Endothelial cell of umbilical vein (primary cell): ENCODE results near the gene PRMT2. TPM values are rescaled to one million over a fixed set of nuclear protein-coding genes. Genes with fewer than 3 reads are reported as not detected.
"Not testable (repeated sequence)": the region's sequence is repeated elsewhere in the genome, so short reads cannot be mapped to it uniquely, and the experiment has no call there.

Experiments
- BruUV-seq: library from RNA; stranded (reverse); fragments of 400-500 nt; replicated peaks from 2 replicates; lab custom pipeline; 2021; lab: Mats Ljungman, UMichigan
- CTCF ChIA-PET: fragments of 300-600, 350-600 bp; sonication (Branson Sonifier 250); formaldehyde crosslinking; loops from one replicate; lab custom pipeline; 2021; ENCODE audit warnings: antibody characterized with exemption, inconsistent platforms; lab: Charles Lee
- POLR2A ChIA-PET: fragments of 300-600, 350-600 bp; sonication (Branson Sonifier 250); formaldehyde crosslinking; loops from one replicate; lab custom pipeline; 2021; ENCODE audit warnings: antibody characterized with exemption, inconsistent platforms; lab: Charles Lee
- DNase-seq: peaks from one replicate; pipeline ENCODE4 v3.0.0-alpha.2; 2011; ENCODE audit warnings: low read depth, low spot score
- FAIRE-seq: peaks from 2 replicates; lab custom pipeline; 2011; peaks lifted over from hg19 to GRCh38; lab: Jason Lieb, UNC
- H2AFZ ChIP-seq: 2 replicates; pipeline ENCODE4 v1.6.0; 2012; ENCODE audit warnings: low read depth, low read length, control low read depth, inconsistent platforms
- H3K27ac ChIP-seq: 2 replicates; pipeline ENCODE4 v1.5.1; 2011; ENCODE audit warnings: low read depth, mild to moderate bottlenecking, control low read depth, low read length, moderate library complexity; ENCODE audit not compliant: insufficient read depth
- H3K27me3 ChIP-seq, 2 experiments: 2 replicates each; pipeline versions ENCODE4 v1.6.0 to v1.6.1; 2011; ENCODE audit warnings: low read length in 2 of 2, mixed read lengths in 1 of 2; ENCODE audit not compliant: control insufficient read depth in 2 of 2, insufficient read depth in 2 of 2
- H3K36me3 ChIP-seq, 2 experiments: 2 replicates in 1 of 2; 3 replicates in 1 of 2; pipeline ENCODE4 v1.5.1; 2011; ENCODE audit warnings: low read length in 2 of 2, mild to moderate bottlenecking in 1 of 2, moderate library complexity in 1 of 2; ENCODE audit not compliant: control insufficient read depth in 2 of 2, insufficient read depth in 2 of 2; ENCODE audit errors: extremely low read depth in 1 of 2
- H3K4me1 ChIP-seq: 3 replicates; pipeline ENCODE4 v1.5.1; 2011; ENCODE audit warnings: mild to moderate bottlenecking, low read length; ENCODE audit not compliant: control insufficient read depth, insufficient read depth; ENCODE audit errors: extremely low read depth
- H3K4me2 ChIP-seq: 2 replicates; pipeline ENCODE4 v1.6.1; 2011; ENCODE audit warnings: low read length, control low read depth, mixed read lengths; ENCODE audit not compliant: insufficient read depth
- H3K4me3 ChIP-seq, 3 experiments: fragments of 200-600 bp in 1 of 3; sonication (generic), shearing (Covaris generic) in 1 of 3; replicated peaks in 1 of 3; 2 replicates each; pipeline ENCODE4 v1.5.1; 2011 to 2016; ENCODE audit warnings: control low read depth in 3 of 3, low read length in 3 of 3, mild to moderate bottlenecking in 2 of 3, inconsistent platforms in 1 of 3, low read depth in 1 of 3, moderate library complexity in 1 of 3; ENCODE audit not compliant: insufficient read depth in 1 of 3
- H3K79me2 ChIP-seq: 2 replicates; pipeline ENCODE4 v1.6.0; 2012; ENCODE audit warnings: low read length, inconsistent platforms; ENCODE audit not compliant: control insufficient read depth, insufficient read depth
- H3K9ac ChIP-seq: replicated peaks from 2 replicates; pipeline ENCODE3; 2011; ENCODE audit warnings: low read length, control low read depth; ENCODE audit not compliant: insufficient read depth; ENCODE audit errors: extremely low read depth
- H3K9me1 ChIP-seq: replicated peaks from 3 replicates; pipeline ENCODE4 v1.6.0; 2011; ENCODE audit warnings: mild to moderate bottlenecking, low read length; ENCODE audit not compliant: control insufficient read depth, insufficient read depth; ENCODE audit errors: extremely low read depth
- H3K9me3 ChIP-seq: replicated peaks from 2 replicates; pipeline ENCODE4 v1.5.1; 2012; ENCODE audit warnings: low read length, inconsistent platforms; ENCODE audit not compliant: control insufficient read depth, insufficient read depth
- H4K20me1 ChIP-seq: replicated peaks from 2 replicates; pipeline ENCODE3; 2011; ENCODE audit warnings: mild to moderate bottlenecking, low read length; ENCODE audit not compliant: control insufficient read depth, insufficient read depth; ENCODE audit errors: extremely low read depth
- EZH2 ChIP-seq: IDR thresholded peaks from 2 replicates; pipeline ENCODE4 v1.6.1; 2012; ENCODE audit warnings: borderline replicate concordance, low read depth, mild to moderate bottlenecking, moderate library complexity, low read length, inconsistent platforms; ENCODE audit not compliant: severe bottlenecking
- FOS ChIP-seq: IDR thresholded peaks from 2 replicates; pipeline ENCODE4 v1.6.1; 2011; ENCODE audit warnings: mild to moderate bottlenecking, low read length, moderate library complexity, borderline replicate concordance; ENCODE audit not compliant: insufficient read depth
- JUN ChIP-seq: IDR thresholded peaks from 2 replicates; pipeline ENCODE4 v1.6.1; 2011; ENCODE audit warnings: borderline replicate concordance, low read depth; ENCODE audit not compliant: insufficient read length, insufficient read depth
- MYC ChIP-seq: IDR thresholded peaks from one replicate; pipeline ENCODE4 v1.6.1; 2011; ENCODE audit warnings: mild to moderate bottlenecking, low read depth, low read length
- POLR2A ChIP-seq: IDR thresholded peaks from 2 replicates; pipeline ENCODE4 v1.6.1; 2012; ENCODE audit warnings: low read depth, mild to moderate bottlenecking, control low read depth, low read length
- POLR2AphosphoS5 ChIP-seq: IDR thresholded peaks from 2 replicates; pipeline ENCODE4 v1.6.1; 2012; ENCODE audit warnings: low read depth, mild to moderate bottlenecking, control low read depth, low read length, moderate library complexity; ENCODE audit not compliant: insufficient read depth
- dilution Hi-C: fragments of 300-500 bp; cut with MboI; formaldehyde crosslinking; loops from one replicate; pipeline ENCODE4 v1.15.0; 2019; ENCODE audit warnings: low sequenced_read_pairs; ENCODE audit not compliant: extremely low pct_ligation_motif_present
- intact Hi-C: fragments of 100-400 bp; cut with micrococcal nuclease; formaldehyde crosslinking; loops from one replicate; pipeline ENCODE4 v1.10.0; 2022
- polyA plus RNA-seq, 4 experiments: library from polyadenylated mRNA; depleted of rRNA in 3 of 4; stranded (reverse) in 3 of 4; unstranded in 1 of 4; fragments of >200 nt; gene quantifications; 2 replicates each; pipeline versions ENCODE4 v1.2.1 to v1.2.3, GENCODE V29; 2011 to 2012; ENCODE audit warnings: missing spikeins in 1 of 4
- total RNA-seq: library from RNA; stranded (reverse); gene quantifications from 2 replicates; pipeline ENCODE4 v1.2.3, GENCODE V29; 2021

The PRMT2 gene
- total and polyA plus RNA-seq, 2 donors (not counting 3 experiments of a cell fraction or from before 2014, with no cell fraction given) = 125 to 193 TPM

- no peak overlapping the region for H3K27ac ChIP-seq
- no TSS peak for BruUV-seq
- no peak overlapping the region for H2AFZ ChIP-seq
- no peaks in the 10 kb centered on the region for H3K36me3 ChIP-seq
- peaks cover 0 to 7% of the 10 kb centered on the region in 2 experiments for H3K27me3 ChIP-seq
- POLR2A ChIA-PET = no interaction called here
- H4K20me1 ChIP-seq = no peaks in the 10 kb centered on the region
- dilution Hi-C loops (no loop called here), intact Hi-C loops (no loop called here)
- FAIRE-seq (no peak), DNase-seq (no peak)
- H3K79me2 ChIP-seq = no peaks in the 10 kb centered on the region
- no peaks in the 10 kb centered on the region for H3K9me1 ChIP-seq
- no peak overlapping the region for H3K4me3 ChIP-seq
- no peak overlapping the region for H3K9ac ChIP-seq
- no peaks in the 10 kb centered on the region for H3K9me3 ChIP-seq
- H3K4me1 ChIP-seq = no peaks in the 10 kb centered on the region
- CTCF ChIA-PET = interaction anchor here (0.7 to 1.7 kb wide), 2 partner anchors 8 to 11 kb away, joined by 3 to 7 read pairs; no protein-coding TSS in a partner anchor
- H3K4me2 ChIP-seq = no peak overlapping the region
- no peak for TF ChIP-seq FOS
- no peak for TF ChIP-seq POLR2AphosphoS5
- no peak for TF ChIP-seq MYC
- no peak for TF ChIP-seq POLR2A
- TF ChIP-seq JUN = no peak
- TF ChIP-seq EZH2 = no peak
These were observed 6.6 kb upstream of the PRMT2 start for GRCh38 chr21:46628868-46629267.

GRCh38 chr21:46630915-46631314 lies 4.6 kb upstream of the PRMT2 start:
- H3K4me3 ChIP-seq, POLR2A ChIA-PET, H3K79me2 ChIP-seq, FAIRE-seq, DNase-seq, H2AFZ ChIP-seq, H3K9ac ChIP-seq, H3K4me1 ChIP-seq, H3K9me3 ChIP-seq, H3K27ac ChIP-seq, BruUV-seq, H3K36me3 ChIP-seq, intact Hi-C loops, H3K9me1 ChIP-seq, dilution Hi-C loops, CTCF ChIA-PET, H3K27me3 ChIP-seq, H3K4me2 ChIP-seq, H4K20me1 ChIP-seq: not testable (repeated sequence)
